ENCODE measurements around the gene CLPSL2. TPM values are rescaled to one million over a fixed set of nuclear protein-coding genes. Genes with fewer than 3 reads are reported as not detected.

Gene CLPSL2
- total and polyA plus RNA-seq, 10 of the 15 experiments (the other 5 are each of a cell fraction or from before 2014, with no cell fraction given), result 0.32 to 1.3 TPM; not detected in 8

DNA sequence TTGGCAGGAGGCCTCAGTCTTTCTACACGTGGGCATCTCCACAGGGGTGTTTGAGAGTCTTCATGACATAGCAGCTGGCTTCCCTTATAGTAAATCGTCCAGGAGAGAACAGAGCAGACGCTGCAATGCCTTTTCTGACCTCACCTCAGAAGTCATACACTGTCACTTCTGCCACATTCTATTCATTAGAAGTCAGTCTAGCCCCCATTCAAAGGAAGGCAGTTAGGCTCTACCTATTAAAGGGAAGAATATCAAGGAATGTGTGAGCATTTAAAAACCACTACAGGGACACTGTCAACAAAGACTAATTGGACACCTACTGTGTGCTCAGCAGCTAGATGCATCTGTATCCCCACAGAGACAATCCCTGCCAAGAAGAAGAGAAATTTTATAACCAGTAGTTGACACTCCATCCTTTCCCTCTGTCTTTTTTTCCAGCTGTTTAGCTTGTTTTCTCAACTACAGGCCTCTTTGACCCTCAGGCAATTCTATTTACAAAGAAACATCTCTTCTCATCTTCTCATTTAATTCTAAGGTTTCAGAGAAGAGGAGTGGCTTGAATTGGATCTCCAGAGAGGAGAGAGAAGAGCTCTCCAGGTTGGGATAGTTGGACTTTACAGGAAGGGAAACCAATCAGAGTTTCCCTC is 21.0 kb upstream of the CLPSL2 start:
- Histone ChIP-seq H3K9me3 (replicated peaks; ENCODE audit: control insufficient read depth, insufficient read depth, low read length) (peaks cover 7% of the 10 kb centered on the region), H3K4me2 (ENCODE audit: control insufficient read depth, insufficient read depth) (no peak overlapping the region), H4K20me1 (ENCODE audit: control insufficient read depth, insufficient read depth) (no peaks in the 10 kb centered on the region), H3K27ac (ENCODE audit: control insufficient read depth, insufficient read depth) (no peak overlapping the region), H3K79me2 (ENCODE audit: control insufficient read depth, insufficient read depth, low read length) (no peaks in the 10 kb centered on the region), H3K4me1 (ENCODE audit: control insufficient read depth, insufficient read depth, low read length) (peaks cover 25% of the 10 kb centered on the region), H3K36me3 (ENCODE audit: control insufficient read depth in 2 of 2, insufficient read depth in 2 of 2, low read length in 1 of 2) (no peaks in the 10 kb centered on the region), H3K4me3 (no peak overlapping the region), H3K9ac (ENCODE audit: control insufficient read depth, insufficient read depth, low read length) (no peak overlapping the region), H3K27me3 (replicated peaks in 1 of 2; ENCODE audit: control insufficient read depth in 2 of 2, insufficient read depth in 2 of 2, low read length in 1 of 2) (no peaks in the 10 kb centered on the region), H2AFZ (ENCODE audit: control insufficient read depth, low read depth, low read length) (no peak overlapping the region)
- FAIRE-seq, result no peak
- RAD21 ChIA-PET (ENCODE audit: unreplicated experiment), result interaction anchor here (1.6 kb wide), 1 partner anchor 18 kb away, joined by 7 read pairs; the partner anchor contains the start of gene ARMC12
- 12% methylated on average over 3 of the region's 3 CpGs for WGBS (ENCODE audit: insufficient coverage, insufficient replicate concordance, low lambda C conversion rate, missing lambda C conversion rate)
- DNase-seq (ENCODE audit: low read depth, low spot score), result no peak
- CTCF ChIA-PET, result interaction anchor here (1.3 kb wide), 1 partner anchor 18 kb away, joined by 4 read pairs; the partner anchor contains the start of gene ARMC12
- in situ Hi-C loops (cut with MboI), result no loop called here
- no TSS peak for BruUV-seq (replicated peaks)
- POLR2A ChIA-PET, result no interaction called here
- intact Hi-C loops (cut with micrococcal nuclease; ENCODE audit: unreplicated experiment), result no loop called here
- SMC1A ChIA-PET (ENCODE audit: uncharacterized antibody, unreplicated experiment), result interaction anchor here (0.6 to 1.0 kb wide), 4 partner anchors 42 to 411 kb away, joined by 3 to 4 read pairs (median 3); no protein-coding TSS in a partner anchor
- no peak for ATAC-seq
- TF ChIP-seq POLR2A (IDR thresholded peaks at IDR 0.05; ENCODE audit: low read depth, low read length), result no peak
- TF ChIP-seq, protein P1, sequence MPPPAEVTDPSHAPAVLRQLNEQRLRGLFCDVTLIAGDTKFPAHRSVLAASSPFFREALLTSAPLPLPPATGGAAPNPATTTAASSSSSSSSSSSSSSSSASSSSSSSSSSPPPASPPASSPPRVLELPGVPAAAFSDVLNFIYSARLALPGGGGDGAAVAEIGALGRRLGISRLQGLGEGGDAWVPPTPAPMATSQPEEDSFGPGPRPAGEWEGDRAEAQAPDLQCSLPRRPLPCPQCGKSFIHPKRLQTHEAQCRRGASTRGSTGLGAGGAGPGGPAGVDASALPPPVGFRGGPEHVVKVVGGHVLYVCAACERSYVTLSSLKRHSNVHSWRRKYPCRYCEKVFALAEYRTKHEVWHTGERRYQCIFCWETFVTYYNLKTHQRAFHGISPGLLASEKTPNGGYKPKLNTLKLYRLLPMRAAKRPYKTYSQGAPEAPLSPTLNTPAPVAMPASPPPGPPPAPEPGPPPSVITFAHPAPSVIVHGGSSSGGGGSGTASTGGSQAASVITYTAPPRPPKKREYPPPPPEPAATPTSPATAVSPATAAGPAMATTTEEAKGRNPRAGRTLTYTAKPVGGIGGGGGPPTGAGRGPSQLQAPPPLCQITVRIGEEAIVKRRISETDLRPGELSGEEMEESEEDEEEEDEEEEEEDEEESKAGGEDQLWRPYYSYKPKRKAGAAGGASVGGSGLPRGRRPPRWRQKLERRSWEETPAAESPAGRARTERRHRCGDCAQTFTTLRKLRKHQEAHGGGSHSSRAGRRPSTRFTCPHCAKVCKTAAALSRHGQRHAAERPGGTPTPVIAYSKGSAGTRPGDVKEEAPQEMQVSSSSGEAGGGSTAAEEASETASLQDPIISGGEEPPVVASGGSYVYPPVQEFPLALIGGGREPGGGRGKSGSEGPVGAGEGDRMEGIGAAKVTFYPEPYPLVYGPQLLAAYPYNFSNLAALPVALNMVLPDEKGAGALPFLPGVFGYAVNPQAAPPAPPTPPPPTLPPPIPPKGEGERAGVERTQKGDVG (CRISPR knock-in tag; IDR thresholded peaks at IDR 0.05), result no peak
- TF ChIP-seq, protein P2, sequence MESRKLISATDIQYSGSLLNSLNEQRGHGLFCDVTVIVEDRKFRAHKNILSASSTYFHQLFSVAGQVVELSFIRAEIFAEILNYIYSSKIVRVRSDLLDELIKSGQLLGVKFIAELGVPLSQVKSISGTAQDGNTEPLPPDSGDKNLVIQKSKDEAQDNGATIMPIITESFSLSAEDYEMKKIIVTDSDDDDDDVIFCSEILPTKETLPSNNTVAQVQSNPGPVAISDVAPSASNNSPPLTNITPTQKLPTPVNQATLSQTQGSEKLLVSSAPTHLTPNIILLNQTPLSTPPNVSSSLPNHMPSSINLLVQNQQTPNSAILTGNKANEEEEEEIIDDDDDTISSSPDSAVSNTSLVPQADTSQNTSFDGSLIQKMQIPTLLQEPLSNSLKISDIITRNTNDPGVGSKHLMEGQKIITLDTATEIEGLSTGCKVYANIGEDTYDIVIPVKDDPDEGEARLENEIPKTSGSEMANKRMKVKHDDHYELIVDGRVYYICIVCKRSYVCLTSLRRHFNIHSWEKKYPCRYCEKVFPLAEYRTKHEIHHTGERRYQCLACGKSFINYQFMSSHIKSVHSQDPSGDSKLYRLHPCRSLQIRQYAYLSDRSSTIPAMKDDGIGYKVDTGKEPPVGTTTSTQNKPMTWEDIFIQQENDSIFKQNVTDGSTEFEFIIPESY (IDR thresholded peaks at IDR 0.05), result no peak
- TF ChIP-seq ZNF207 (IDR thresholded peaks at IDR 0.05; ENCODE audit: borderline replicate concordance), result no peak
- TF ChIP-seq, protein P3, sequence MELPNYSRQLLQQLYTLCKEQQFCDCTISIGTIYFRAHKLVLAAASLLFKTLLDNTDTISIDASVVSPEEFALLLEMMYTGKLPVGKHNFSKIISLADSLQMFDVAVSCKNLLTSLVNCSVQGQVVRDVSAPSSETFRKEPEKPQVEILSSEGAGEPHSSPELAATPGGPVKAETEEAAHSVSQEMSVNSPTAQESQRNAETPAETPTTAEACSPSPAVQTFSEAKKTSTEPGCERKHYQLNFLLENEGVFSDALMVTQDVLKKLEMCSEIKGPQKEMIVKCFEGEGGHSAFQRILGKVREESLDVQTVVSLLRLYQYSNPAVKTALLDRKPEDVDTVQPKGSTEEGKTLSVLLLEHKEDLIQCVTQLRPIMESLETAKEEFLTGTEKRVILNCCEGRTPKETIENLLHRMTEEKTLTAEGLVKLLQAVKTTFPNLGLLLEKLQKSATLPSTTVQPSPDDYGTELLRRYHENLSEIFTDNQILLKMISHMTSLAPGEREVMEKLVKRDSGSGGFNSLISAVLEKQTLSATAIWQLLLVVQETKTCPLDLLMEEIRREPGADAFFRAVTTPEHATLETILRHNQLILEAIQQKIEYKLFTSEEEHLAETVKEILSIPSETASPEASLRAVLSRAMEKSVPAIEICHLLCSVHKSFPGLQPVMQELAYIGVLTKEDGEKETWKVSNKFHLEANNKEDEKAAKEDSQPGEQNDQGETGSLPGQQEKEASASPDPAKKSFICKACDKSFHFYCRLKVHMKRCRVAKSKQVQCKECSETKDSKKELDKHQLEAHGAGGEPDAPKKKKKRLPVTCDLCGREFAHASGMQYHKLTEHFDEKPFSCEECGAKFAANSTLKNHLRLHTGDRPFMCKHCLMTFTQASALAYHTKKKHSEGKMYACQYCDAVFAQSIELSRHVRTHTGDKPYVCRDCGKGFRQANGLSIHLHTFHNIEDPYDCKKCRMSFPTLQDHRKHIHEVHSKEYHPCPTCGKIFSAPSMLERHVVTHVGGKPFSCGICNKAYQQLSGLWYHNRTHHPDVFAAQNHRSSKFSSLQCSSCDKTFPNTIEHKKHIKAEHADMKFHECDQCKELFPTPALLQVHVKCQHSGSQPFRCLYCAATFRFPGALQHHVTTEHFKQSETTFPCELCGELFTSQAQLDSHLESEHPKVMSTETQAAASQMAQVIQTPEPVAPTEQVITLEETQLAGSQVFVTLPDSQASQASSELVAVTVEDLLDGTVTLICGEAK (IDR thresholded peaks at IDR 0.05; ENCODE audit: borderline replicate concordance), result no peak
- TF ChIP-seq HDGF (IDR thresholded peaks at IDR 0.05), result no peak
- no peak for TF ChIP-seq ESRRA (IDR thresholded peaks at IDR 0.05; ENCODE audit: low read length)
- no peak for TF ChIP-seq TAF1 (IDR thresholded peaks at IDR 0.05; ENCODE audit: borderline replicate concordance, low read depth, low read length)
- TF ChIP-seq GABPA (IDR thresholded peaks at IDR 0.05; ENCODE audit: low read depth), result no peak
- no peak for TF ChIP-seq RFX5 (IDR thresholded peaks at IDR 0.05; ENCODE audit: low read depth, low read length)
- TF ChIP-seq, protein P4, sequence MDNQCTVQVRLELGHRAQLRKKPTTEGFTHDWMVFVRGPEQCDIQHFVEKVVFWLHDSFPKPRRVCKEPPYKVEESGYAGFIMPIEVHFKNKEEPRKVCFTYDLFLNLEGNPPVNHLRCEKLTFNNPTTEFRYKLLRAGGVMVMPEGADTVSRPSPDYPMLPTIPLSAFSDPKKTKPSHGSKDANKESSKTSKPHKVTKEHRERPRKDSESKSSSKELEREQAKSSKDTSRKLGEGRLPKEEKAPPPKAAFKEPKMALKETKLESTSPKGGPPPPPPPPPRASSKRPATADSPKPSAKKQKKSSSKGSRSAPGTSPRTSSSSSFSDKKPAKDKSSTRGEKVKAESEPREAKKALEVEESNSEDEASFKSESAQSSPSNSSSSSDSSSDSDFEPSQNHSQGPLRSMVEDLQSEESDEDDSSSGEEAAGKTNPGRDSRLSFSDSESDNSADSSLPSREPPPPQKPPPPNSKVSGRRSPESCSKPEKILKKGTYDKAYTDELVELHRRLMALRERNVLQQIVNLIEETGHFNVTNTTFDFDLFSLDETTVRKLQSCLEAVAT (IDR thresholded peaks at IDR 0.05), result no peak
- TF ChIP-seq, protein P5, sequence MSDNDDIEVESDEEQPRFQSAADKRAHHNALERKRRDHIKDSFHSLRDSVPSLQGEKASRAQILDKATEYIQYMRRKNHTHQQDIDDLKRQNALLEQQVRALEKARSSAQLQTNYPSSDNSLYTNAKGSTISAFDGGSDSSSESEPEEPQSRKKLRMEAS (IDR thresholded peaks at IDR 0.05; ENCODE audit: low read depth, low read length), result no peak
- no peak for TF ChIP-seq CHD2 (IDR thresholded peaks at IDR 0.05; ENCODE audit: borderline replicate concordance, low read depth, low read length)
